GM13976 (cell line): ENCODE data around the gene KDM7A.

Experiments
- DNase-seq: peaks from one replicate; pipeline ENCODE4 v3.0.0; 2012; ENCODE audit warnings: low spot score
- CTCF ChIP-seq: IDR thresholded peaks from 2 replicates; pipeline ENCODE4 v1.5.1; 2012; ENCODE audit warnings: borderline replicate concordance, mild to moderate bottlenecking; ENCODE audit not compliant: insufficient read depth; ENCODE audit errors: extremely low read depth, missing control alignments, control extremely low read depth
- in situ Hi-C: fragments of 300-500 bp; cut with MboI; formaldehyde crosslinking; loops from one replicate; pipeline ENCODE4 v1.12.0; 2022; ENCODE audit warnings: low sequenced_read_pairs, mixed read lengths, inconsistent platforms; ENCODE audit not compliant: unreplicated experiment

Gene KDM7A

GRCh38 chr7:140060788-140061606, 115.8 kb downstream of the KDM7A start:
- no peak for TF ChIP-seq CTCF
- in situ Hi-C loops: no loop called here
- DNase-seq: no peak

GRCh38 chr7:140060243-140060630, 116.5 kb downstream of the KDM7A start:
- DNase-seq: no peak
- TF ChIP-seq CTCF: no peak
- in situ Hi-C loops: no loop called here

- in situ Hi-C loops: no loop called here
- DNase-seq: no peak
- no peak for TF ChIP-seq CTCF
Measured at GRCh38 chr7:140059273-140060242, 117.2 kb downstream of the KDM7A start.

- DNase-seq: no peak
- TF ChIP-seq CTCF: no peak
- in situ Hi-C loops: no loop called here
Measured at GRCh38 chr7:140058517-140058916, 118.3 kb downstream of the KDM7A start.

- in situ Hi-C loops: no loop called here
- DNase-seq: no peak
- TF ChIP-seq CTCF: no peak
Measured at GRCh38 chr7:140057143-140057535, 119.6 kb downstream of the KDM7A start.

- TF ChIP-seq CTCF: no peak
- DNase-seq: no peak
- in situ Hi-C loops: no loop called here
Measured at GRCh38 chr7:140056431-140057142, 120.2 kb downstream of the KDM7A start.
